DOHH2 (cell line): ENCODE results near the gene BCL2L1.
"Not testable (repeated sequence)": the region's sequence is repeated elsewhere in the genome, so short reads cannot be mapped to it uniquely, and the experiment has no call there.

Experiments
- H3F3A ChIP-seq: fragments of 200-600 bp; sonication (generic), shearing (Covaris generic); 2 replicates; pipeline ENCODE4 v1.6.0; 2016; ENCODE audit warnings: antibody characterized with exemption, mild to moderate bottlenecking; ENCODE audit not compliant: control insufficient read depth, insufficient read depth
- H3K27ac ChIP-seq: fragments of 200-600 bp; sonication (generic); 2 replicates; pipeline ENCODE4 v1.5.1; 2014; ENCODE audit warnings: low read depth, mild to moderate bottlenecking, low read length, moderate library complexity
- H3K27me3 ChIP-seq: fragments of 200-600 bp; sonication (generic); 2 replicates; pipeline ENCODE4 v1.6.1; 2014; ENCODE audit warnings: mild to moderate bottlenecking, low read length, mixed read lengths; ENCODE audit not compliant: control insufficient read depth
- H3K36me3 ChIP-seq: fragments of 200-600 bp; sonication (generic); 2 replicates; pipeline ENCODE4 v1.6.1; 2014; ENCODE audit warnings: mild to moderate bottlenecking, low read length, moderate library complexity, mixed read lengths; ENCODE audit not compliant: control insufficient read depth
- H3K4me1 ChIP-seq: fragments of 200-600 bp; sonication (generic); 2 replicates; pipeline ENCODE4 v1.6.1; 2014; ENCODE audit warnings: mild to moderate bottlenecking, low read length, mixed read lengths; ENCODE audit not compliant: control insufficient read depth
- H3K4me2 ChIP-seq: fragments of 200-600 bp; sonication (generic); 2 replicates; pipeline ENCODE4 v1.6.0; 2014; ENCODE audit warnings: mild to moderate bottlenecking, low read length, moderate library complexity
- H3K4me3 ChIP-seq: fragments of 200-600 bp; sonication (generic); 2 replicates; pipeline ENCODE4 v1.5.1; 2014; ENCODE audit warnings: mild to moderate bottlenecking, low read length, mixed read lengths
- H3K79me2 ChIP-seq: fragments of 200-600 bp; sonication (generic); 2 replicates; pipeline ENCODE4 v1.6.1; 2014; ENCODE audit warnings: mild to moderate bottlenecking, low read length, mixed read lengths; ENCODE audit not compliant: control insufficient read depth
- H3K9me2 ChIP-seq: fragments of 200-600 bp; sonication (generic); replicated peaks from 2 replicates; pipeline ENCODE4 v1.6.1; 2014; ENCODE audit warnings: mild to moderate bottlenecking, low read length, mixed read lengths; ENCODE audit not compliant: control insufficient read depth
- H3K9me3 ChIP-seq: fragments of 200-600 bp; sonication (generic); 2 replicates; pipeline ENCODE4 v1.6.1; 2014; ENCODE audit warnings: antibody characterized with exemption, low read length, mixed read lengths; ENCODE audit not compliant: control insufficient read depth, insufficient read depth
- H4K20me1 ChIP-seq: fragments of 200-600 bp; sonication (generic); 2 replicates; pipeline ENCODE4 v1.6.0; 2014; ENCODE audit warnings: low read depth, mild to moderate bottlenecking, antibody characterized with exemption, low read length, moderate library complexity; ENCODE audit not compliant: control insufficient read depth, insufficient read depth
- CTCF ChIP-seq: fragments of 200-600 bp; sonication (generic); IDR thresholded peaks from one replicate; pipeline ENCODE4 v1.5.1; 2014; ENCODE audit warnings: antibody characterized with exemption, mild to moderate bottlenecking, low read depth, low read length; ENCODE audit not compliant: poor library complexity, severe bottlenecking
- EZH2phosphoT487 ChIP-seq: fragments of 200-600 bp; sonication (generic); IDR thresholded peaks from 2 replicates; pipeline ENCODE4 v1.6.1; 2017; ENCODE audit warnings: borderline replicate concordance, mild to moderate bottlenecking, antibody characterized with exemption, low read length, moderate library complexity, mixed read lengths

Gene BCL2L1

DNA sequence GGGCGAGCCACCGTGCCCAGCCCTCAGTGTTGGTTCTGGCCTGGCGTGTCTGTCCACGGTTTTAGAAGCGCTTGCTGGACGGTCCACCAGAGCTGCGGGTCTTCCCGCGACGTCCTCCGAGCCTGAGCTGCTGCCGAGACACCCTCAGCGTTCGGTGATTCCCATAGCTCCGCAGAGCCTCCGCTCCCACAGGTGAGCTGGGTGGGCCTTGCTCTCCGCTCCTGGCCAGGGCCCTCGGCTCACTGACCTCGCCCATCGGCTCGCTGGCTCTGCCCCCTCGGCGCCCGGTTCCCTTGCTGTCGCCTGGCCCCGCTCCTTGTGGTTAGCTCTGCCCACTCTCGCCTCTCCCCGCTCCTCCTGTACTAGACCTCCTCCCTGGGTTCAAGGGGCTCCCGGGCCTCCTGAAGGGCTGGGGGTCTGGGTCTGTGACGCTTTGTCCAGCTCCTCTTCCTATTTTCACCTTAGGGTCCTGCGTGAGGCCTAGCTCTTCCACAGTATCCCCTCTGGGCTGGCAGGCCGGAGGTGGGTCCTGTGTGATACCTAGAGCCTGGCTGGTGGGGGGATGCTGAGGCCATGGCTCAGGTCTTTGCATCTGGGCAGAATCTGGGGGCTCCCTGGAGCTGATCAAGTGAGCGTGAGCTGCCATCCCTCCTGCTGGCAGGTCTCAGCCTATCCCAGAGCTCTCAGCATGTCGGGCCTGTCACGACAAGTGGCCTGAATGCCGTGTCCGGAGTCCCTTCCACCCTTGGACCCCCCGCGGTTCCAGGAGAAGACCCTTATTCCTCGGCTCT is 89.9 kb downstream of the BCL2L1 start:
- H3K4me1 ChIP-seq = no peaks in the 10 kb centered on the region
- H3K27ac ChIP-seq = no peak overlapping the region
- H3K9me3 ChIP-seq = no peaks in the 10 kb centered on the region
- no peak for TF ChIP-seq EZH2phosphoT487
- no peaks in the 10 kb centered on the region for H3K27me3 ChIP-seq
- H3K9me2 ChIP-seq = no peaks in the 10 kb centered on the region
- H3K36me3 ChIP-seq = no peaks in the 10 kb centered on the region
- no peaks in the 10 kb centered on the region for H4K20me1 ChIP-seq
- H3F3A ChIP-seq = no peaks in the 10 kb centered on the region
- no peaks in the 10 kb centered on the region for H3K79me2 ChIP-seq
- H3K4me3 ChIP-seq = no peak overlapping the region
- no peak overlapping the region for H3K4me2 ChIP-seq

DNA sequence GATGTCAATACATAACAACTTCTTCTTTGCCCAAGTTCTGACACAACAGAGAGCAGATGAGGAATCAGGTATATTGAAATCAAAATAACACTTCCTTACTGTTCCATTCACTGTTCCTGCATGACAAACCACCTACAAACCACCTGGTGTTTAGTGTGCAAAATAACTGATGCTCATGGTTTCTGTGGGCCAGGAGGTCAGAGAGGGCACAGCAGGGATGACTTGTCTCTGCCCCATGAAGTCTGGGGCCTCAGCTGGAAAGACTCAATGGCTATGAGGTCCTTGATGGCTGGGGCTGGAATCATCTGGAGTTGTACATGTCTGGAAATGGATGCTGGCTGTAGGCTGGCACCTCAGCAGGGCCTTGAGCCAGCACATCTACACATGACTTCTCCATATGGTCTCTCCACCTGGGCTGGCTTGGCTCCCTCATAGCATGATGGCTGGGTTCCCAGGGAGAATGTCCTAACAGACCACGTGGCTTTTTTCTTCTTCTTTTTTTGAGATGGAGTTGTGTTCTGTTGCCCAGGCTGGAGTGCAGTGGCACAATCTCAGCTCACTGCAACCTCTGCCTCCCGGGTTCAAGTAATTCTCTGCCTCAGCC is 92.4 kb downstream of the BCL2L1 start:
- no peaks in the 10 kb centered on the region for H3F3A ChIP-seq
- no peaks in the 10 kb centered on the region for H3K9me2 ChIP-seq
- H3K79me2 ChIP-seq = no peaks in the 10 kb centered on the region
- no peaks in the 10 kb centered on the region for H3K9me3 ChIP-seq
- no peaks in the 10 kb centered on the region for H3K27me3 ChIP-seq
- no peaks in the 10 kb centered on the region for H3K36me3 ChIP-seq
- no peak overlapping the region for H3K4me3 ChIP-seq
- no peak overlapping the region for H3K27ac ChIP-seq
- no peaks in the 10 kb centered on the region for H4K20me1 ChIP-seq
- no peak for TF ChIP-seq CTCF
- no peak for TF ChIP-seq EZH2phosphoT487
- H3K4me1 ChIP-seq = no peaks in the 10 kb centered on the region
- no peak overlapping the region for H3K4me2 ChIP-seq

DNA sequence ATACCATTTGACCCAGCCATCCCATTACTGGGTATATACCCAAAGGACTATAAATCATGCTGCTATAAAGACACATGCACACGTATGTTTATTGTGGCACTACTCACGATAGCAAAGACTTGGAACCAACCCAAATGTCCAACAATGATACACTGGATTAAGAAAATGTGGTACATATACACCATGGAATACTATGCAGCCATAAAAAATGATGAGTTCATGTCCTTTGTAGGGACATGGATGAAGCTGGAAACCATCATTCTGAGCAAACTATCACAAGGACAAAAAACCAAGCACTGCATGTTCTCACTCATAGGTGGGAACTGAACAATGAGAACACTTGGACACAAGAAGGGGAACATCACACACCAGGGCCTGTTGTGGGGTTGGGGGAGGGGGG is 94.6 kb downstream of the BCL2L1 start:
- not testable (repeated sequence) for H3K27me3 ChIP-seq, H3K27ac ChIP-seq, H3K9me3 ChIP-seq, H3K36me3 ChIP-seq, H4K20me1 ChIP-seq, H3K4me2 ChIP-seq, H3K79me2 ChIP-seq, H3K9me2 ChIP-seq, H3F3A ChIP-seq, H3K4me1 ChIP-seq, H3K4me3 ChIP-seq

- not testable (repeated sequence) for H3K4me2 ChIP-seq, H3K27me3 ChIP-seq, H3K4me3 ChIP-seq, H4K20me1 ChIP-seq, H3K36me3 ChIP-seq, H3K9me3 ChIP-seq, H3K79me2 ChIP-seq, H3K9me2 ChIP-seq, H3F3A ChIP-seq, H3K27ac ChIP-seq
- peaks cover 14% of the 10 kb centered on the region for H3K4me1 ChIP-seq
These were observed 96.1 kb downstream of the BCL2L1 start for GRCh38 chr20:31626534-31626933.

GRCh38 chr20:31623123-31623505 is 99.6 kb downstream of the BCL2L1 start:
- H3K9me2 ChIP-seq, H3K27me3 ChIP-seq, H3K4me2 ChIP-seq, H3K36me3 ChIP-seq, H3K27ac ChIP-seq, H3K4me3 ChIP-seq, H3K79me2 ChIP-seq, H3K9me3 ChIP-seq, H3F3A ChIP-seq, H4K20me1 ChIP-seq: not testable (repeated sequence)
- H3K4me1 ChIP-seq = peaks cover 19% of the 10 kb centered on the region
